Measurements from ENCODE around the gene USP17L15.
"Not testable (repeated sequence)": the region's sequence is repeated elsewhere in the genome, so short reads cannot be mapped to it uniquely, and the experiment has no call there.

Gene USP17L15

GRCh38 chr4:9234085-9234484 is at the start of gene USP17L15:
Gene USP17L15 (plus strand): TSS chr4:9234385. CDS start chr4:9234385, 0 bp downstream.
- not testable (repeated sequence) for DNase-seq (ENCODE audit: low read depth)

GRCh38 chr4:9210357-9210756 is 23.8 kb upstream of the USP17L15 start, which contains the start of gene USP17L10:
Gene USP17L10 (plus strand): TSS chr4:9210657. CDS start chr4:9210657, 0 bp downstream.
- DNase-seq (ENCODE audit: low read depth) = not testable (repeated sequence)

- not testable (repeated sequence) for DNase-seq (ENCODE audit: low read depth)
These were observed 19.5 kb upstream of the USP17L15 start for GRCh38 chr4:9214701-9215100.

GRCh38 chr4:9215105-9215504 is 19.1 kb upstream of the USP17L15 start, which contains the start of gene USP17L11:
Gene USP17L11 (plus strand): TSS chr4:9215405. CDS start chr4:9215405, 0 bp downstream.
- DNase-seq (ENCODE audit: low read depth) = not testable (repeated sequence)

- DNase-seq (ENCODE audit: low read depth) = not testable (repeated sequence)
These were observed 14.3 kb upstream of the USP17L15 start, which contains the start of gene USP17L12 for GRCh38 chr4:9219852-9220251. Gene USP17L12 (plus strand): TSS chr4:9220152. CDS start chr4:9220152, 0 bp downstream.

GRCh38 chr4:9224596-9224995 is 9.6 kb upstream of the USP17L15 start, which contains the start of gene USP17L13:
Gene USP17L13 (plus strand): TSS chr4:9224896. CDS start chr4:9224896, 0 bp downstream.
- DNase-seq (ENCODE audit: low read depth) = not testable (repeated sequence)

- not testable (repeated sequence) for DNase-seq (ENCODE audit: low read depth)
These were observed 3.9 kb upstream of the USP17L15 start for GRCh38 chr4:9230249-9230648.

- DNase-seq (ENCODE audit: low read depth) = not testable (repeated sequence)
These were observed 4.3 kb downstream of the USP17L15 start for GRCh38 chr4:9238461-9238860.

- DNase-seq (ENCODE audit: low read depth) = not testable (repeated sequence)
These were observed 9.4 kb downstream of the USP17L15 start, which contains the start of gene USP17L17 for GRCh38 chr4:9243579-9243978. Gene USP17L17 (plus strand): TSS chr4:9243879. CDS start chr4:9243879, 0 bp downstream.

- DNase-seq (ENCODE audit: low read depth) = not testable (repeated sequence)
These were observed 13.9 kb downstream of the USP17L15 start, which contains the start of gene USP17L18 for GRCh38 chr4:9247953-9248680. Gene USP17L18 (plus strand): TSS chr4:9248630. CDS start chr4:9248630, 0 bp downstream.

- DNase-seq (ENCODE audit: low read depth) = not testable (repeated sequence)
These were observed 18.9 kb downstream of the USP17L15 start, which contains the start of gene USP17L19 for GRCh38 chr4:9253078-9253477. Gene USP17L19 (plus strand): TSS chr4:9253378. CDS start chr4:9253378, 0 bp downstream.

GRCh38 chr4:9257824-9258223 is 23.6 kb downstream of the USP17L15 start, which contains the start of gene USP17L20:
Gene USP17L20 (plus strand): TSS chr4:9258124. CDS start chr4:9258124, 0 bp downstream.
- DNase-seq (ENCODE audit: low read depth) = not testable (repeated sequence)

GRCh38 chr4:9262572-9262971 is 28.4 kb downstream of the USP17L15 start, which contains the start of gene USP17L21:
Gene USP17L21 (plus strand): TSS chr4:9262872. CDS start chr4:9262872, 0 bp downstream.
- DNase-seq (ENCODE audit: low read depth) = not testable (repeated sequence)

- not testable (repeated sequence) for DNase-seq (ENCODE audit: low read depth)
These were observed 33.1 kb downstream of the USP17L15 start, which contains the start of gene USP17L22 for GRCh38 chr4:9267319-9267718. Gene USP17L22 (plus strand): TSS chr4:9267619. CDS start chr4:9267619, 0 bp downstream.

GRCh38 chr4:9271719-9272118 is 37.5 kb downstream of the USP17L15 start:
- DNase-seq (ENCODE audit: low read depth) = not testable (repeated sequence)

Measured in stimulated activated CD8-positive, alpha-beta memory T cell treated with anti-CD3 and anti-CD28 coated beads, Interleukin-12 subunit alpha, Interleukin-12 subunit beta, amount 100 ng/mL, for 1 hour (primary cell).